Endothelial cell of umbilical vein (primary cell): ENCODE measurements around the gene QPCT. TPM values are rescaled to one million over a fixed set of nuclear protein-coding genes. Genes with fewer than 3 reads are reported as not detected.

ENCODE experiments used
- BruUV-seq: library from RNA; stranded (reverse); fragments of 400-500 nt; replicated peaks from 2 replicates; lab custom pipeline; 2021; lab: Mats Ljungman, UMichigan
- CTCF ChIA-PET: fragments of 300-600, 350-600 bp; sonication (Branson Sonifier 250); formaldehyde crosslinking; loops from one replicate; lab custom pipeline; 2021; ENCODE audit warnings: antibody characterized with exemption, inconsistent platforms; lab: Charles Lee
- POLR2A ChIA-PET: fragments of 300-600, 350-600 bp; sonication (Branson Sonifier 250); formaldehyde crosslinking; loops from one replicate; lab custom pipeline; 2021; ENCODE audit warnings: antibody characterized with exemption, inconsistent platforms; lab: Charles Lee
- DNase-seq: peaks from one replicate; pipeline ENCODE4 v3.0.0-alpha.2; 2011; ENCODE audit warnings: low read depth, low spot score
- FAIRE-seq: peaks from 2 replicates; lab custom pipeline; 2011; peaks lifted over from hg19 to GRCh38; lab: Jason Lieb, UNC
- H2AFZ ChIP-seq: 2 replicates; pipeline ENCODE4 v1.6.0; 2012; ENCODE audit warnings: low read depth, low read length, control low read depth, inconsistent platforms
- H3K27ac ChIP-seq: 2 replicates; pipeline ENCODE4 v1.5.1; 2011; ENCODE audit warnings: low read depth, mild to moderate bottlenecking, control low read depth, low read length, moderate library complexity; ENCODE audit not compliant: insufficient read depth
- H3K27me3 ChIP-seq, 2 experiments: 2 replicates each; pipeline versions ENCODE4 v1.6.0 to v1.6.1; 2011; ENCODE audit warnings: low read length in 2 of 2, mixed read lengths in 1 of 2; ENCODE audit not compliant: control insufficient read depth in 2 of 2, insufficient read depth in 2 of 2
- H3K36me3 ChIP-seq, 2 experiments: 2 replicates in 1 of 2; 3 replicates in 1 of 2; pipeline ENCODE4 v1.5.1; 2011; ENCODE audit warnings: low read length in 2 of 2, mild to moderate bottlenecking in 1 of 2, moderate library complexity in 1 of 2; ENCODE audit not compliant: control insufficient read depth in 2 of 2, insufficient read depth in 2 of 2; ENCODE audit errors: extremely low read depth in 1 of 2
- H3K4me1 ChIP-seq: 3 replicates; pipeline ENCODE4 v1.5.1; 2011; ENCODE audit warnings: mild to moderate bottlenecking, low read length; ENCODE audit not compliant: control insufficient read depth, insufficient read depth; ENCODE audit errors: extremely low read depth
- H3K4me2 ChIP-seq: 2 replicates; pipeline ENCODE4 v1.6.1; 2011; ENCODE audit warnings: low read length, control low read depth, mixed read lengths; ENCODE audit not compliant: insufficient read depth
- H3K4me3 ChIP-seq, 3 experiments: fragments of 200-600 bp in 1 of 3; sonication (generic), shearing (Covaris generic) in 1 of 3; replicated peaks in 1 of 3; 2 replicates each; pipeline ENCODE4 v1.5.1; 2011 to 2016; ENCODE audit warnings: control low read depth in 3 of 3, low read length in 3 of 3, mild to moderate bottlenecking in 2 of 3, inconsistent platforms in 1 of 3, low read depth in 1 of 3, moderate library complexity in 1 of 3; ENCODE audit not compliant: insufficient read depth in 1 of 3
- H3K79me2 ChIP-seq: 2 replicates; pipeline ENCODE4 v1.6.0; 2012; ENCODE audit warnings: low read length, inconsistent platforms; ENCODE audit not compliant: control insufficient read depth, insufficient read depth
- H3K9ac ChIP-seq: replicated peaks from 2 replicates; pipeline ENCODE3; 2011; ENCODE audit warnings: low read length, control low read depth; ENCODE audit not compliant: insufficient read depth; ENCODE audit errors: extremely low read depth
- H3K9me1 ChIP-seq: replicated peaks from 3 replicates; pipeline ENCODE4 v1.6.0; 2011; ENCODE audit warnings: mild to moderate bottlenecking, low read length; ENCODE audit not compliant: control insufficient read depth, insufficient read depth; ENCODE audit errors: extremely low read depth
- H3K9me3 ChIP-seq: replicated peaks from 2 replicates; pipeline ENCODE4 v1.5.1; 2012; ENCODE audit warnings: low read length, inconsistent platforms; ENCODE audit not compliant: control insufficient read depth, insufficient read depth
- H4K20me1 ChIP-seq: replicated peaks from 2 replicates; pipeline ENCODE3; 2011; ENCODE audit warnings: mild to moderate bottlenecking, low read length; ENCODE audit not compliant: control insufficient read depth, insufficient read depth; ENCODE audit errors: extremely low read depth
- CTCF ChIP-seq, 2 donors: IDR thresholded peaks; 1 replicate in 1 of 2; 2 replicates in 1 of 2; pipeline ENCODE4 v1.5.1; 2011; ENCODE audit warnings: low read length in 2 of 2, mild to moderate bottlenecking in 2 of 2, moderate library complexity in 2 of 2, control low read depth in 1 of 2, inconsistent platforms in 1 of 2, low read depth in 1 of 2; ENCODE audit not compliant: insufficient read depth in 1 of 2; ENCODE audit errors: extremely low read depth in 1 of 2
- EZH2 ChIP-seq: IDR thresholded peaks from 2 replicates; pipeline ENCODE4 v1.6.1; 2012; ENCODE audit warnings: borderline replicate concordance, low read depth, mild to moderate bottlenecking, moderate library complexity, low read length, inconsistent platforms; ENCODE audit not compliant: severe bottlenecking
- MAX ChIP-seq: IDR thresholded peaks from 2 replicates; pipeline ENCODE4 v1.6.1; 2011; ENCODE audit not compliant: insufficient read depth, insufficient read length
- POLR2A ChIP-seq: IDR thresholded peaks from 2 replicates; pipeline ENCODE4 v1.6.1; 2012; ENCODE audit warnings: low read depth, mild to moderate bottlenecking, control low read depth, low read length
- POLR2AphosphoS5 ChIP-seq: IDR thresholded peaks from 2 replicates; pipeline ENCODE4 v1.6.1; 2012; ENCODE audit warnings: low read depth, mild to moderate bottlenecking, control low read depth, low read length, moderate library complexity; ENCODE audit not compliant: insufficient read depth
- dilution Hi-C: fragments of 300-500 bp; cut with MboI; formaldehyde crosslinking; loops from one replicate; pipeline ENCODE4 v1.15.0; 2019; ENCODE audit warnings: low sequenced_read_pairs; ENCODE audit not compliant: extremely low pct_ligation_motif_present
- intact Hi-C: fragments of 100-400 bp; cut with micrococcal nuclease; formaldehyde crosslinking; loops from one replicate; pipeline ENCODE4 v1.10.0; 2022
- polyA plus RNA-seq, 4 experiments: library from polyadenylated mRNA; depleted of rRNA in 3 of 4; stranded (reverse) in 3 of 4; unstranded in 1 of 4; fragments of >200 nt; gene quantifications; 2 replicates each; pipeline versions ENCODE4 v1.2.1 to v1.2.3, GENCODE V29; 2011 to 2012; ENCODE audit warnings: missing spikeins in 1 of 4
- total RNA-seq: library from RNA; stranded (reverse); gene quantifications from 2 replicates; pipeline ENCODE4 v1.2.3, GENCODE V29; 2021

The QPCT gene
- total and polyA plus RNA-seq, 2 donors (not counting 3 experiments of a cell fraction or from before 2014, with no cell fraction given) = 12.8 to 17.2 TPM

GRCh38 chr2:37324536-37324785 lies 20.0 kb upstream of the QPCT start:
- peaks cover 2% of the 10 kb centered on the region for H4K20me1 ChIP-seq
- H3K9me3 ChIP-seq = no peaks in the 10 kb centered on the region
- intact Hi-C loops = loop anchor here (2.0 to 10.0 kb wide), 4 partner anchors 66 to 748 kb away; partner anchors contain the start of genes CEBPZ and NDUFAF7
- no peaks in the 10 kb centered on the region for H3K9me1 ChIP-seq
- H3K36me3 ChIP-seq = no peaks in the 10 kb centered on the region
- H3K79me2 ChIP-seq = peaks cover 47% of the 10 kb centered on the region
- POLR2A ChIA-PET = interaction anchor here (1.3 kb wide), 1 partner anchor 41 kb away, joined by 3 read pairs; no protein-coding TSS in a partner anchor
- H2AFZ ChIP-seq = no peak overlapping the region
- DNase-seq (no peak), FAIRE-seq (no peak)
- BruUV-seq = no TSS peak
- no peak for TF ChIP-seq POLR2A
- TF ChIP-seq MAX = peak; percentile 35
- peak; percentile 73 for TF ChIP-seq POLR2AphosphoS5
- no peak overlapping the region for H3K4me2 ChIP-seq
- H3K4me3 ChIP-seq = peak overlapping the region in 1 of 3 experiments; percentile 99
- H3K27me3 ChIP-seq = no peaks in the 10 kb centered on the region
- CTCF ChIA-PET = interaction anchor here (0.8 to 2.6 kb wide), 6 partner anchors 12 to 950 kb away, joined by 3 to 18 read pairs (median 4); no protein-coding TSS in a partner anchor
- H3K27ac ChIP-seq = peak overlapping the region; percentile 64
- H3K9ac ChIP-seq = peak overlapping the region; percentile 93
- dilution Hi-C loops = no loop called here
- H3K4me1 ChIP-seq = peaks cover 27% of the 10 kb centered on the region

GRCh38 chr2:37324786-37325624 lies 19.4 kb upstream of the QPCT start, which contains the start of gene PRKD3:
PRKD3 (minus strand) TSS chr2:37324833; CDS start chr2:37316524, 8,309 bp downstream.
- H3K4me2 ChIP-seq = peak within 1 kb of the TSS; percentile 97
- ChIA-PET POLR2A (interaction anchor here (0.9 to 1.3 kb wide), 2 partner anchors 18 to 42 kb away, joined by 3 read pairs; no protein-coding TSS in a partner anchor), CTCF (interaction anchor here (0.6 to 1.6 kb wide), 7 partner anchors 12 to 950 kb away, joined by 3 to 5 read pairs (median 3); no protein-coding TSS in a partner anchor)
- H3K4me1 ChIP-seq = peaks cover 27% of the 10 kb centered on the region
- intact Hi-C loops = loop anchor here (2.0 to 10.0 kb wide), 4 partner anchors 66 to 747 kb away; partner anchors contain the start of genes CEBPZ and NDUFAF7
- H3K9me1 ChIP-seq = no peaks in the 10 kb centered on the region
- peak within 1 kb of the TSS; percentile 58 for H2AFZ ChIP-seq
- TSS peak; percentile 11 for BruUV-seq
- peaks cover 42% of the 10 kb centered on the region for H3K79me2 ChIP-seq
- H3K27ac ChIP-seq = peak within 1 kb of the TSS; percentile 64
- peak; percentile 72 for DNase-seq
- peak within 1 kb of the TSS; percentile 93 for H3K9ac ChIP-seq
- TF ChIP-seq CTCF (IDR thresholded peaks at IDR 0.05; ENCODE audit: extremely low read depth in 1 of 2, insufficient read depth in 1 of 2, low read depth in 1 of 2, low read length in 2 of 2) (no peak), EZH2 (peak; percentile 67)
- no peaks in the 10 kb centered on the region for H3K27me3 ChIP-seq
- FAIRE-seq = peak; percentile 31
- H3K4me3 ChIP-seq = peak within 1 kb of the TSS; percentile 97 to 99 (median 98)
- no peaks in the 10 kb centered on the region for H3K9me3 ChIP-seq
- H3K36me3 ChIP-seq = no peaks in the 10 kb centered on the region
- dilution Hi-C loops = no loop called here
- H4K20me1 ChIP-seq = peaks cover 2% of the 10 kb centered on the region
